Left colon (tissue), 2 donors: ENCODE measurements around the gene ZNF664. TPM values are rescaled to one million over a fixed set of nuclear protein-coding genes. Genes with fewer than 3 reads are reported as not detected.

Experiments used
- ATAC-seq: fragments of 200-7000 bp; cut with Tn5 transposase; one replicate; pipeline ENCODE4 v1.9.1; 2020; ENCODE audit warnings: mild to moderate bottlenecking, moderate library complexity
- DNase-seq, 2 donors: peaks; one replicate each; pipeline ENCODE4 v3.0.0-alpha.2; 2020
- intact Hi-C, 2 donors: fragments of 100-400 bp; cut with DNase I in 1 of 2; cut with micrococcal nuclease in 1 of 2; formaldehyde crosslinking; loops; one replicate each; pipeline versions ENCODE4 v1.11.2 to v1.14.0; 2022; cut with DNase I, micrococcal nuclease
- total RNA-seq, 2 donors: library from RNA; stranded (reverse); fragmentation: NEBNext Ultra II Directional; extraction: Animal tissue kit (Norgen Biotek cat#: 25700); gene quantifications; one replicate each; pipeline ENCODE4 v1.2.1, GENCODE V29; 2021
- donor health status: DM: no; HTN: no; CAD: no.
- donor health status: DM: yes; HTN: yes; CAD: no.

The ZNF664 gene
- total RNA-seq, 2 donors from 2014 or later: 111 to 138 TPM

GRCh38 chr12:124019115-124019514 lies 46.1 kb downstream of the ZNF664 start:
- intact Hi-C loops: no loop called here

DNA sequence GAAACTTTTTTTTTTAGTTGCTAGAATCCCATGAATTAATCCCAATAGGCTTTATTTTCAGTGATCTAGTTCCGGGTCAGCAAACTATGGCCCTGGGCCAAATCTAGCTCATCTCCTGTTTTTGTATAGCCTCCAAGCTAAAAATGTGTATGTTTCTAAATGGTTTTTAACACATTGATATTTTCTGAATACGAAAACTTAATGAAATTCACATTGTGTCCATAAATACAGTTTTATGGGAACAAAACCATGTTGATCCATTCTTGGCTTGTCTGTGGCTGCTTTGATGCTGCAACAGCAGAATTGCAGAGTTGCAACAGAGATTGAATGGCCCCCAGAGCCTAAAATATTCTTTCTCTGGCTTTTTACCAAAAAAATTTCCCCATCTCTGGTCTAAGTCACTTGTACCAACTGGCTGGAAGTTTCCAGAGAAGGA lies 47.5 kb downstream of the ZNF664 start:
- DNase-seq: no peak
- intact Hi-C loops: no loop called here
- ATAC-seq: no peak

More at GRCh38 chr12:124019115-124019514, 46.1 kb downstream of the ZNF664 start:
- no peak for DNase-seq
- ATAC-seq: no peak

GRCh38 chr12:124021007-124021406 lies 48.0 kb downstream of the ZNF664 start:
- ATAC-seq (no peak), DNase-seq (no peak)
- intact Hi-C loops: no loop called here

DNA sequence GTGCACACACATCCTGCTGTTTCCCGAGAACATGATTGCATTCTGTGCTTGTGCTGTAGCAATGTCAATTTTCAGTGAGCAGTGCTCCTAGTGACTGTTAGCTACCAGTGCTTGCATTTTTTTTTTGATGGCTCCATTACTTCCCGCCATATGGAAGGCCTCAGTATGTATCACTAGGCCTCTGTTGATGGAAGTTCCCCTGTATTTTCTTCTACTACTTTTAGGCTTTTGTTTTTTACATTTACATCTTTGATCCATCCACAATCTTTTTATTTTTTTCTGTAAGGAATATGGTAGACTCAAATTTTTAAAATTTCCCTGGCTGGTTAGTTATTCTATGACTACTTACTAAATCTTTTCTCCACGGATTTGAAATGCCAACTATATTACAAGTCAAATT lies 49.1 kb downstream of the ZNF664 start:
- DNase-seq (no peak), ATAC-seq (no peak)
- intact Hi-C loops: no loop called here

GRCh38 chr12:124024263-124024678 lies 51.3 kb downstream of the ZNF664 start:
- no peak for DNase-seq
- intact Hi-C loops: no loop called here
- no peak for ATAC-seq

GRCh38 chr12:124024776-124025175 lies 51.8 kb downstream of the ZNF664 start:
- DNase-seq (no peak), ATAC-seq (no peak)
- intact Hi-C loops: no loop called here

DNA sequence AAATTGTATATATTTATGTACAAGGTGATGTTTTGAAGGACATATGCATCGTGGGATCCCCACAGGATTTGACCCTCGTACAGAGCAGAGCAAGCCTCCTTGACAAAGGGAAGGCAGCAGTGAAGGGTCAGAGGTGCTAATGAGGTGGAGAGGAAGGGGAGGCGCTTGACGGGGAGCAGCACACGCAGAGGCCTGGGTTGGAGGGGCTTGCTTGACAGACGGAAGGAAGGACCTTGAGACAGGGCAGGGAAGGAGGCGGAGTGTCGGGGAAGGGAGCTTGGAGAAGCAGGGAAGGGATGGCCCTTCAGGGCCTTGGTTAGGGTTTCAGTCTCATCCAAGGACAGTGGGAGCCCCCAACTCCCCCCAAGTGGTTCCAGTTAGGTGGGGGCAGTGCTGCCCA lies 52.6 kb downstream of the ZNF664 start:
- ATAC-seq (no peak), DNase-seq (no peak)
- intact Hi-C loops: no loop called here

- DNase-seq: no peak
- ATAC-seq: no peak
- intact Hi-C loops: no loop called here
Measured at GRCh38 chr12:124026755-124027745, 54.0 kb downstream of the ZNF664 start.

DNA sequence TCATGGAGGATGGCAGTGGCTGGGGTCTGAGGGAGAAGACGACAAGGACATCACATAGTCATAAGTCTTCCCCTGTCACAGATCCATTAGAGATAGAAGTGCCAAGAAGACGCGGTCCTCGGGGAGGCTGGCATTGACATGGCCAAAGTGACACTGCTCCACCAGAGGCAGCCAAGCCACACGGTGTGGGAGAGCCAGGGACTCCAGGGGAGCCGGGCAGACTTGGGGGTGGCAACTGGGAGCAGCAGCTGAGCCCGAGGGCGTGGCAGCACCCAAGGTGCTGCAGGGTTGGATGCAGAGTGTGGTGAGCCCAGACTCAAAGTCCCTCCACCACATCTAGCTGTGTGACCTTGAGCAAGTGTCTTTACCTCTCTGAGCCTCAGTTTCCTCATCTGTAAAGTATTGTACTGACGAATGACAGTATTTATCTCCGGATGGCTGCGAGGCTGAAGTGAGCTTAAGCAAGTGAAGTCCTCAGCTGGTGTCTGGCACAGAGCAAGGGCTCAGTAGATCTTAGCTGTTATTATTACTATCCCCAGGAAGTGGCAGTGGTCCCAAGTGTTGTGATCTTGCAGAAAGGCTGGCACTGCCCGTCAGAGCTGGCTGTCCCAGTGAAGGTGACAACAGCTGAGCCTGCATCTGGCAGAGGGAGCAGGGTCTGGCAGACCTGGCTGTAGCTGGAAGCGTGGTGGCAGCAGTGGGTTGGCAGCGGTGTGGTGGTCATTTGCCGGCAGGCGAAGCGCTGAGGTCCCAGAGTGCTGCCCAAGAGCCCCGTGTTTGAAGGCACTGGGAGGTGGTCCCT lies 54.9 kb downstream of the ZNF664 start:
- intact Hi-C loops: no loop called here
- ATAC-seq (no peak), DNase-seq (no peak)

GRCh38 chr12:124028555-124028925 lies 55.5 kb downstream of the ZNF664 start:
- no peak for ATAC-seq
- no peak for DNase-seq
- intact Hi-C loops: no loop called here

GRCh38 chr12:124030008-124030407 lies 57.0 kb downstream of the ZNF664 start:
- intact Hi-C loops: loop anchor here (10.0 kb wide), 2 partner anchors 295 to 735 kb away; no protein-coding TSS in a partner anchor
- DNase-seq: no peak
- ATAC-seq: no peak

DNA sequence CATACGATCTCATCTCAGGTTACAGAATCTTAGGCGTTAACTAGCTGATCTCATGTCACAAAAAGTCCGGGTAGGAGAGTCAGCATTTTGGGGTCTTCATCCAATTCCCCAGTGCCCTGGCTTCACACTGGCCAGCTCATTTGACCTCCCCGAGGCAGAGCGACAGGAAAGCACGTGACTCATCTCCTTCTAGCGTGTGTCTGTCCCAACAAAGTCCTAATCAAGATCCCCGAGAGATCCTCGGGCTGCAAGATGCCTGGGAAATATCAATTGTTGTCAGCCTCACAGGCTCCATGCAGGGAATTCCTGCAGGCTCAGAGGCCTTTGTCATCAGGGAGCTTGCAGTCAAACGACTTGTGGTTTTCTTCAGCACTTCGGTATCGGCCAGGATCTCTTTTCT lies 57.5 kb downstream of the ZNF664 start:
- DNase-seq (no peak), ATAC-seq (no peak)
- intact Hi-C loops: loop anchor here (10.0 kb wide), 2 partner anchors 294 to 734 kb away; no protein-coding TSS in a partner anchor

DNA sequence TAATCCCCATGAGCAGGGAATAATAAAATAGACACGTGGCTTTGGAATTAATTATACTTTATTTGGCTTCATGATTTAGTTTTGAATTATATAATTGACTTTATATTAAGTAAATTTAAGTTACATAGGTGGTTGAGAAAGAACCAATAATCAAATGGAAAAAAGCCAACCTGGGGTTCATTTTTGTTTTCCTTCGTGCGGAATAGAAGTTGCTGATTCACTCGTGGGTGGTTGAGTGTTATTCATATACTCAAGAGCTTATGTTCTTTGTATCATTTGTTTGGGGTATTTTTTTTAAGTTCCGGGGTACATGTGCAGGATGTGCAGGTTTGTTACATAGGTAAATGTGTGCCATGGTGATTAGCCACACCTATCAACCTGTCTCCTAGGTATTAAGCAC lies 58.0 kb downstream of the ZNF664 start:
- no peak for ATAC-seq
- intact Hi-C loops: loop anchor here (10.0 kb wide), 2 partner anchors 294 to 734 kb away; no protein-coding TSS in a partner anchor
- no peak for DNase-seq

DNA sequence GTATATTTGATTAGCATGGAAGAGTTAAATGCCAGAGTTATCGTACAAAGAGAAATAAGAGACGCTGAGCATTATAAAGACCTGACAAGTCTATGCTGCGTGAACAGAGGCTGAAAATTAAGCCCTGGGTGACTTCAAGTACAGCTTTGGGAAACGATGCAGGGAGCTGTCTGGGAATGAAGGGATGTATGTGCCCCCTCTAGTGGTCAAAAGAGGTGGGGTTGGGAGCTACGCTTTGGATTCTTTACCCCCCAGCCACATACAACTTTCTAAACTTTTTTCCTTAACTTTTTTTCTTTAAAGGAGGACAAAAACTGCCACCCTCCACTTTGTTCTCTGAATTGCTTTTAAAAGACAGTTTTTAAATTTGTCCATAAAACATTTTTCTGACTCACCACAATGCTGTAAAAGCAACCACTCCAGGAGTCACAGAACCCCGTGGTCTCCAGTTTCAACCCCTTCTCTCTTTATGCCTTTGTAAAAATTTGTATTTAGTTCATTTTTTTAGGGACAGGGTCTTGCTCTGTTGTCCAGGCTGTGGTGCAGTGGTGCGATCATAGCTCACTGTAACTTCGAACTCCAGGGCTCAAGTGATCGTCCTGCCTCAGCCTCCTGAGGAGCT lies 59.4 kb downstream of the ZNF664 start:
- intact Hi-C loops: loop anchor here (10.0 kb wide), 2 partner anchors 292 to 732 kb away; no protein-coding TSS in a partner anchor
- peak; percentile 78 for ATAC-seq
- peak in 1 of 2 donors; percentile 44 for DNase-seq

DNA sequence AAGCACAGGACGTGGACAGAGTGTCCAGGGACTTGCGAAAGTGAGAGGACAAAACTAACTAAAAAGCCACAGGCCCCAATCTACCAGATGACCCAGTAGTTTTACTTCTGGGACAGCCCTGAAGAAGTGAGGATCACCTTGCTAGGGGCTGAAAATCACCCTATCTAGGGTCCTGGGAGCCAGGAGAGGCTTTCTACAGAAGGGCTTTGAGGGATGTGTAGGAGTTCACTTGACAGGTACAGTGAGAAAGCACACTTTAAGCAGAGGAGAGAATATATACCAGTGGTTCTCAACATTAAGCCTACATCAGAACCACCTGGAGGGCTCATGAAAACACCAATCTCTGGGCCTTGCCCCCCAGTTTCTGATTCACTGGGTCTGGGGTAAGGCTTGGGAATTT lies 60.8 kb downstream of the ZNF664 start:
- ATAC-seq: no peak
- intact Hi-C loops: loop anchor here (10.0 kb wide), 2 partner anchors 291 to 731 kb away; no protein-coding TSS in a partner anchor
- no peak for DNase-seq

- ATAC-seq (no peak), DNase-seq (no peak)
- intact Hi-C loops: loop anchor here (10.0 kb wide), 2 partner anchors 291 to 731 kb away; no protein-coding TSS in a partner anchor
Measured at GRCh38 chr12:124034297-124034696, 61.3 kb downstream of the ZNF664 start.

DNA sequence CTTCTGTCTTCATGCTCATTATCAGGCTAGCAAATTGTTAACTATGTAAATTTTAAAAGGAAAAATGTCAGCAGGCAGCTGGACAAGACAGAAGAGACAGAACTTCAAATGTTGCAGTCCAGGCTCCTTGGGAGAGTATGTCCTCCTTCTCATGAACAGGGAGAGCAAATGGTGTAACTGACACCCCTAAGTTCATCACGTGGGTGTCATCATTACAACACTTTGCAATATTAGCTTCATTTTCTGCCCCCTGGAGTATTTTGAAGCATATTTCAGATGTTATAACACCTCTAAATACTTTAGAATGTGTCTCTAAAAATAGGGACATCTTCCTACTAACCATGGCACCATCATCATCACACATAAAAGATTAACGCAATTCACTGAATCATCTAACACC lies 62.1 kb downstream of the ZNF664 start:
- ATAC-seq: no peak
- intact Hi-C loops: loop anchor here (5.0 to 10.0 kb wide), 3 partner anchors 290 to 737 kb away; no protein-coding TSS in a partner anchor
- no peak for DNase-seq

DNA sequence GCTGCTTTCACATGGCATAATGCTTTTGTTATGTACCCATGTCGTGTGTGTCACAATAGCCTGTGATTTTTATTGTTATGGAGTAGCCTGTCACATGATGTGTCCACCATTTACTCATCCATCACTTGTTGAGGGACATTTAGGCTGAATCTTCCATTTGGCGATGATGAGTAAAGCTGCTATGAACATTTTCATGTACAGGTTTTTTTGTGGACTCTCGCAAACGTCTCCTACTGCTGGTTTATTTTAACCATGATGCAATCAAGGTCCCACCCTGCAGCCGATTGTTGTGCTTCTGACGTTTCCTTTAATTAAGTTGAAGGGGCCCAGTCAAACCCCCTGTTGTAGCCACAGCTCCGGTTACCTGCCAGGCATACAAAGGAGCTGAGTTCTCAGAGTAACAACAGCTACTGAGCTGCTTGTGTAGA lies 63.2 kb downstream of the ZNF664 start:
- intact Hi-C loops: loop anchor here (5.0 to 10.0 kb wide), 3 partner anchors 289 to 736 kb away; no protein-coding TSS in a partner anchor
- no peak for DNase-seq
- ATAC-seq: peak; percentile 9
